22Rv1 (cell line): ENCODE data around the gene THSD4.

ENCODE experiments used
- ZFX ChIP-seq: fragments of 450-650 bp; IDR thresholded peaks from 2 replicates; pipeline ENCODE4 v1.6.1; 2017; ENCODE audit warnings: antibody characterized with exemption, borderline replicate concordance
- TF ChIP-seq, protein P1 (sequence below): fragments of 450-650 bp; IDR thresholded peaks from 2 replicates; pipeline ENCODE4 v1.5.1; 2017; ENCODE audit warnings: mild to moderate bottlenecking

DNA sequence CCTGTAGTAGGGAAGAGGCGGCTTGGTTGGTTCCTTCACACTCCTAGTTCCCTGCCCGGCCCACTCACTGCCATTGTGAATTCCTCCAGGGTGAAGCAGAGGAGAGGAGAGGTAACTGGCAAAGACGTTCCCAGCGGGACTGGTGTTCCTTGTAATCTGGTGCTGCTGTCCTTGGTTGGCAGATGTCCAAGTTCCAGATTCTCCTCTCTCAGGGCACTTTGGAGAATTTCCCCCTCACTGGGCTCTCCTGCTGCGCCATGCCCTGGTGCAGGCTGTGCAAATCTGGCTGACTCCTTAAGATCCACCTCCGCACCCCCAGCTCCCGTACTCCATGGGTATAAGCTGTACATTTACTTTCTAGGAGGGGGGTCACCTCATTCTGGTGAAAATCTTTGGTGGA, 37.3 kb downstream of the THSD4 start:
- TF ChIP-seq, protein P1, sequence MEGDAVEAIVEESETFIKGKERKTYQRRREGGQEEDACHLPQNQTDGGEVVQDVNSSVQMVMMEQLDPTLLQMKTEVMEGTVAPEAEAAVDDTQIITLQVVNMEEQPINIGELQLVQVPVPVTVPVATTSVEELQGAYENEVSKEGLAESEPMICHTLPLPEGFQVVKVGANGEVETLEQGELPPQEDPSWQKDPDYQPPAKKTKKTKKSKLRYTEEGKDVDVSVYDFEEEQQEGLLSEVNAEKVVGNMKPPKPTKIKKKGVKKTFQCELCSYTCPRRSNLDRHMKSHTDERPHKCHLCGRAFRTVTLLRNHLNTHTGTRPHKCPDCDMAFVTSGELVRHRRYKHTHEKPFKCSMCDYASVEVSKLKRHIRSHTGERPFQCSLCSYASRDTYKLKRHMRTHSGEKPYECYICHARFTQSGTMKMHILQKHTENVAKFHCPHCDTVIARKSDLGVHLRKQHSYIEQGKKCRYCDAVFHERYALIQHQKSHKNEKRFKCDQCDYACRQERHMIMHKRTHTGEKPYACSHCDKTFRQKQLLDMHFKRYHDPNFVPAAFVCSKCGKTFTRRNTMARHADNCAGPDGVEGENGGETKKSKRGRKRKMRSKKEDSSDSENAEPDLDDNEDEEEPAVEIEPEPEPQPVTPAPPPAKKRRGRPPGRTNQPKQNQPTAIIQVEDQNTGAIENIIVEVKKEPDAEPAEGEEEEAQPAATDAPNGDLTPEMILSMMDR, result no peak
- no peak for TF ChIP-seq ZFX
